GM21528 (cell line): ENCODE results near the gene EIF3K.

Source experiments
- ATAC-seq: cut with Tn5 transposase; IDR thresholded peaks from one replicate; pipeline ENCODE4 v1.9.1; 2021; ENCODE audit warnings: mild to moderate bottlenecking, moderate library complexity; ENCODE audit not compliant: unreplicated experiment, low FRiP score

EIF3K gene

DNA sequence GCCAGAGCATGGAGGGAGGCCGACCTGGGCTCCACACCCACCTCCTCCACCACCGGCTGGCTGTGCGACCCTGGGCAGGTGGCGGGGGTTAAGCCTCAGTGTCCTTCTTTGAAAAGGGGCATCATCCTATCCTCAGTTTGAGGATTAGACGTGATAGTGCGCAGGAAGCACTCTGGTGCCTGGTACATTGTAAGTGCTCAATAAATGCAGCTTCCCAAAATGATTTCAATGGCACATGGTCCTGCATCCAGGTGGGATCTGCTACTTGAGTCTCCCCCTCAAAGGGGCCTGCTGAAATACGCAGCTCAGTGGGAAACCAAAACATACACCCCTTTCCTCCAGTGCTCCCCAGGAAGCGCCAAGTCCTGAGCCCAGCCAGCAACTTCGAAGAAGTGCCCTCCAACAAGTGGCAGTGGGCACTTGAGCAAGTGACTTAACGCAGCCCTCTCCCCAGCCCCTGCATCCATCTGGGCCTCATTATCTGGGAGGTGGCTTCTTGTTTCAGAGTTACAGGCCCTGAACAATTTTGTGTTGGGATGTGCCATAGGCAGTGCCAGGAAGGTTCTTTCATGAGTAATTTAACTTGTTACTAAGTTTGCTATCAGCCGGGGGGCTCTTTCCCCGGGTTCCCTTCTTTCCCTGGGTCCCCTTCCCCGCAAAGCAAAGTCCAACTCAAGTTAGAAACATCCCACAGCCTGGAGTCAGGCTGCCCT lies 46.4 kb downstream of the EIF3K start:
- ATAC-seq, result no peak

DNA sequence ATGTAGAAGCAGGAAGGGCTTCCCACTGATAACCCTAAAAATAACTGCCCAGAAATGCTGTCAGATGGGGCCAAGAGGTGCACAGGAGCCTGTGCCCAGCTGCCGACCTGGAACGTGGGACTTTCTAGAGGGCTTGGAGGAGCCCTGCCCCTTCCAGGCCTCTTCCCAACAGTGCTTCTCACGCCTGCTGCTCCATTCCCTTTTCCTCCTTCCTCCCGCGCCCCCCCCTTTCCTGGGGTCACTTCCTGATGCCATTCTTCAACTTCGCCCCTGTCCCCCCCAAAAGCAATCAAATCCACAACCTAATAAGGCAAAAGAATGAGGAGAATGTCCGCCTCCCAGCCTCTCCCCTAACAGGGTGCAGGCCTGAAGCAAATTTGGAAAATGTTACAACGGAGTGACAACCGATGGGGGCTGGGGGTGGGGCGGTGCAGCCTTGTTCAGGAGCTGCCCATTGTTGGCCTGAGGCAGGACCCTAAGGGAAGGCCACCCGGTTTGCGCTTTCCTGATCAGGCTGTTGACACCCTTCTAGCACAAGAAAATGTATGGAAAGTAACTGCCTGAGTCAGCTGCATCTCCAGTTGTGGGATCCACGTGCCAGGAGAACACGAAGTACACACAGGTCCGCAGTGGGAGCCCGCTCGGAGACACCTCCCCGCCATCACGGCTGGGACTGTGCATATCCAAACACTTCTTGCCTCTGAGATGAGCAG lies 47.1 kb downstream of the EIF3K start:
- no peak for ATAC-seq

- ATAC-seq, result no peak
Observed at GRCh38 chr19:38666663-38667511, 47.9 kb downstream of the EIF3K start.

DNA sequence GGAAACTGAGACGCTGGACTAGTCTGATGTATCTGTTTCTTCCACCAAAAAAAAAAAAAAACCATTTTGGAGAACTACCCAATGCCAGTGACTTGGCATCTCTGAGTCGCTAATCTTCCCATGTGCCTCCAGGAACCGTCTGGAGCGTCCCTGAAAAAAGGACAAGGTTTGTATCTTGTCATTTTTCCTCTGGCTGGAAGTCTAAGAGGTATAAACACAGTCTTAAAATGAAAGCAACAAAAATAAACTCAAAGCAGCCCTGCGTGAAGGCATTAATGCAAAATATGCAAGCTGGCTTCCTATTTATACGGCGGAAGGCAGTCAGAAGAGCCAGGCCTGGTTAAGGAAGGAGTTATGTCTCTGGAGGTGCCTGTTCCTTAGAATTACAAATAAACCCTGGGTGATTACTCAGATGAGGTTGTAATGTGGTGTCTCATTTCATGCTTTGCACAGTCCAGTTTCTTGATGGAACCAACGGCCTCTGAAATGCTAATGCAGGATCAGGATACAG lies 48.7 kb downstream of the EIF3K start:
- no peak for ATAC-seq

GRCh38 chr19:38669552-38669951 lies 50.6 kb downstream of the EIF3K start:
- no peak for ATAC-seq

DNA sequence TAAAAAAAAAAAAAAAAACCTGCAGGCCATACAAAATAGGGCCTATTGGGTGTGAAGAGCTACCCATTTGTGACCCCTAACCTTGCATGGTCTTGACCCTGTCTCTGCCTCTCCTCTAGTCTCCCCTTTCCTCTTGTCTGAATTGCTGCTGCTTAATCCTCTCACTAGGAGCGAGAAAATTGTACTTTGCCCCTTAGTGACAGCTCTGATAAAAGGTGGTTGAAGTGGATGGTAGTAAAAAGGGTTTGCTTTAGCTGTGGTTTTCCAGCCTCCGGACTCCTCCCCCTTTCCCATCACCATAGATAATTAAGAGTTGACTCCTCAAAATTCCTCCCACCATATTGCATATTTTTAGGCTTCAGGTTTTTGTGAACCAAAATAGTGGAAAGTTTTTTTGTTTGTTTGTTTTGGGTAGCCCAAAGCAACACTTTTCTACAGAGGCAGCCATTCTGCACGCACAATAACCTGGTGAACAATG lies 52.0 kb downstream of the EIF3K start:
- ATAC-seq, result no peak

DNA sequence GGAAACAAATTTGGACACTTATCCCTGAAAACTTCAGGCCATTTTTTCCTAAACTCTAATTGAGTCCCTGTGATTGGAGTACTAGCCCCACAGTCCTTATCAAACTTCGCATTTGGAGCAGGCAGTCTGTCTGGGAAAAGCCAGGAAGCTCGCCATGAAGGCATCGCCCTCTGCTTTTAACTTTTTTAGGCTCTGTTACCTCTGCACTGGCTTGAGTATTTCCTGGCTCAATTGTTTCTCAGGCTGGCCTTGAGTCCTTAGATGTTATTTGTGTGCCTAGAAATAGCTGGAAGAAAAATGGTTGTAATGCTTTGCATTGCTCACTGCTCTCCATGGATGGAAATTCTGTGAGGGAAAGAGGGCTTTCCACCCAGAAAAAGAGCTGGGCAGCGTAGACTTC lies 52.7 kb downstream of the EIF3K start:
- no peak for ATAC-seq

- ATAC-seq, result no peak
Observed at GRCh38 chr19:38673030-38673429, 54.0 kb downstream of the EIF3K start.

DNA sequence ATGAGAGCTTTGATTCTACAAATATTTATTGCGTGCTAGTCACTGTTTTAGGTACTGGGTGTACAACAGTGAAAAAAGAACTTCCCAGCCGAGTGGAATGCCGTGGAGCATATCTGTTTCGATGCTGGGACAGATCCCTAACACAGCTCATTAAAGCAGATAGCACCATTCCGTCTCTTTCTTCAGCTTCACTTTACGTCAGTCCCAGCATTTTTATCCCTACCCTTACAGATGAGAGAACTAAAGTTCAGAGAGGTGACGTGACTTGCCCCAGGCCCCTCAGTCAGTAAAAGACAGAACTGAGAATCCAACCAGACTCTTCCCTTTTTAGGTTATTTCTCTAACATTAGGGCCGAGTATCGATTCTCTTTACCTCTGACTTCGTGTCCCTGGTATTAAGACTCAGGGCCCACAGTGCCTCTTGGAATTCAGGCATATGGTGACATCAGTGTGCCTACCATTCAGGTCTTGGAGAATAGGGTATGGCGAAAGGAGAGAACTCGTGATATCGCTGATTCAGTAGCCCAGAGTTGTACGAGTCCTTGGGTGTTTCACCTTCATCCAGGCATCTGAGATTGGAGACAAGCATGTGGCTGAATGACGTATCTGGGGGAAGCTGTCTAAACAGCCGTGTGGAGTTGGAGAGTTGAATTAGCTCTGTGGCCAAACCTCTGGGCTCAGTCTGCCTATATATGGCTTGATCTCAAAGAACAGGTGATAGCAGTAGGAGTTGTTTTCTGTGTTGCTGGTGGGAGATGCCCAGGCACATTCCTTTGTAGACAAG lies 55.6 kb downstream of the EIF3K start:
- no peak for ATAC-seq

- ATAC-seq, result no peak
Observed at GRCh38 chr19:38675611-38676010, 56.6 kb downstream of the EIF3K start.

DNA sequence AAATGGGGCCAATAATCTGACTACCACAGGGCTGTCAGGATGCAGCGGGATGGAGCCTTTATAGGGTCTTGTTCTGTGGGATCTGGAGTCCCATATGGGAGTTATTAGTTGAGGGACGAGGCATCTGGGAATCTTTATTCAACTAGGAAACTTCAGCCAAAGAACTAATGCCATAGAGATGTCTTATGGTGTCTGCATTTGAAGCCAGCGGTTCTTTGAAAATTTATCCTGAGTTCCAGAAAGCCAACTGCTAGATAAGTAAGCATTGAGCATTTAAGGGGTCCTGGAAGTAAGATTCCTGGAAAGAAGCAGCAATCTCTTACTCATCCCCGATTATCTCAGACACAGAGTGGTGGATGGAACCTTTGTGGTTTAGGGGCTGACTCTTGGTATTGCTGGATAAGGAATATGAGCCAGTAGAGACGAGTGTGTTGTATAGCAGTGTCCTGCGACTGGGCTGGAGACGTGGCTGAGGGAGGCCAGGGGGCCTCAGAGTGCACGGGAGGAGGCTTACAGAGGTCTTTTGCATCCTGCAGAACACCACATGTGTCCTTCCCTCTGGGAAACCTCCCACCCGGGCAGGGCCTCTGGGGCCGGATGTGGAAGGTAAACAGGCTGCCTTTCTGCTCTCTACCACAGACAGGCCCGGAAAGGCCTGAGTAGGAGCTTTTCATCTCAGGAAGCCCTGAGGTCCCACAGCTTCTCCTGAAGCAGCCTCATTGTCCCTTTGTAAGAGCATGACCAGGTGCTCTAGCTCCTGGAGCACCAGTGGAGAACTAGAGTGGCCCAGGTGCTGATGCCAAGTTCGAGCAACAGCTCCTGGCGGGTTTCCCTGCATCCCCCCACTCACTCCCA lies 57.3 kb downstream of the EIF3K start:
- no peak for ATAC-seq

GRCh38 chr19:38676878-38677646 lies 58.1 kb downstream of the EIF3K start:
- ATAC-seq, result no peak

GRCh38 chr19:38678217-38678890 lies 59.4 kb downstream of the EIF3K start:
- ATAC-seq, result no peak

- ATAC-seq, result no peak
Observed at GRCh38 chr19:38678891-38679494, 60.0 kb downstream of the EIF3K start.

DNA sequence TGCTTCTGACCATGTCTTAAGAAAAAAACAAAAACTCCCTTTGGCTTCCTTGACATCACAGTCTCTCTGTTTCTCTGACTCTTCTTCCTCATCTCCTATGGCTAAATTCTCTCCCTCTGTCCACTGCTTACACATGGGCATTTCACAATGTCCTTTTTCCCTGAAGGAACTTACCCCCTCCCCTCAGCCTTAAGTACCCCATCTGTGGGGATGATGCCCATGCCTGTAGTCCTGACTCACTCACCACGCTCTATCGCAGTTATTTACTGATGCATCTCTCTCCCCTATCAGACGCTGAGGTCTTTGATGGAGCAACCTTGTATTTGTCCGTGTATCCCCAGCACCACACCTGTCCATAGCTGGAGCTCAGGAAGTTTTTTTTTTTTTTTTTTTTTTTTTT lies 60.9 kb downstream of the EIF3K start:
- ATAC-seq, result no peak

GRCh38 chr19:38682195-38682867 lies 63.3 kb downstream of the EIF3K start:
- no peak for ATAC-seq

DNA sequence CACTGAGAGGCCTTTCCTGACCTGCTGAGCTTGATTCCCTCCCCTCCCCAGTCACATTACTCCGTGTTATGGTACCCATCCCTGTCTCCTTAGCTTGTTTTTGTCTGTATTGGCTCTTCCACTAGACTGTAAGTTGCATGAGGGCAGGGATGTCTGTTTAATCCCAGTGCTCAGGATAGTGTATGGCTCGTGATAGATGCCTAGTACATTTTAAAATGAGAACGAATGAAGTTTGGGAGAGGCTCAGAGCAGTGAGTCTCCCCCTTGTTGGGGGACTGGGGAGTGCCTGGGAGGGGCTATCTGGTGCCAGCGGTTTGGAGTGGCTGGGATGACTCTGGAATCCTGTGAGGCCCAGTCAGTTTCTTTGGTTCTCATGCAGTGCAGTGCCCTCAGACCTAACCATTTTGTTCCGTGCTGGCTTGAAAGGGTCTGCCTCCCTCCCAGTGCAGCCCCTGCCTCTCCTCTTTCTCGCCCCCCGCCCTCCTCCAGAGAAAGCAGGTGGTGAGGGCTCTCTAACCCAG lies 63.9 kb downstream of the EIF3K start:
- ATAC-seq, result no peak
